Immature natural killer cell (primary cell): ENCODE measurements around the gene SLC8A1. TPM values are rescaled to one million over a fixed set of nuclear protein-coding genes. Genes with fewer than 3 reads are reported as not detected.

Experiments
- DNase-seq, 3 donors: peaks; one replicate each; pipeline ENCODE4 v3.0.0; 2022; ENCODE audit warnings: mixed read lengths in 1 of 3
- H3K27ac Mint-ChIP-seq, 6 donors: one replicate each; pipeline ENCODE4 v1.8.0; 2020; ENCODE audit warnings: mixed read lengths in 6 of 6, mild to moderate bottlenecking in 5 of 6, inconsistent platforms in 4 of 6, moderate library complexity in 3 of 6
- H3K27me3 Mint-ChIP-seq, 3 donors: one replicate each; pipeline ENCODE4 v1.8.0; 2020 to 2021; ENCODE audit warnings: low read depth in 3 of 3, mild to moderate bottlenecking in 3 of 3, mixed read lengths in 3 of 3, moderate library complexity in 3 of 3, inconsistent platforms in 1 of 3
- H3K36me3 Mint-ChIP-seq, 3 donors: one replicate each; pipeline ENCODE4 v1.8.0; 2020; ENCODE audit warnings: mixed read lengths in 3 of 3, inconsistent platforms in 2 of 3, mild to moderate bottlenecking in 2 of 3
- H3K4me1 Mint-ChIP-seq, 2 donors: one replicate each; pipeline ENCODE4 v1.8.0; 2020; ENCODE audit warnings: inconsistent platforms in 2 of 2, mild to moderate bottlenecking in 2 of 2, mixed read lengths in 2 of 2, moderate library complexity in 1 of 2
- H3K4me3 Mint-ChIP-seq, 5 donors: one replicate each; pipeline ENCODE4 v1.8.0; 2020; ENCODE audit warnings: mild to moderate bottlenecking in 5 of 5, mixed read lengths in 5 of 5, inconsistent platforms in 3 of 5, moderate library complexity in 3 of 5
- H3K9me3 Mint-ChIP-seq, 6 donors: one replicate each; pipeline ENCODE4 v1.8.0; 2020; ENCODE audit warnings: mild to moderate bottlenecking in 6 of 6, mixed read lengths in 6 of 6, inconsistent platforms in 4 of 6, moderate library complexity in 3 of 6
- polyA plus RNA-seq, 3 donors: library from polyadenylated mRNA; unstranded; fragments of 300-500 nt; fragmentation: Illumina TruSeq; gene quantifications; one replicate each; pipeline ENCODE4 v1.2.3, GENCODE V29; 2021

SLC8A1 gene
- polyA plus RNA-seq, 3 donors from 2014 or later = 0.01 to 0.34 (median 0.11) TPM

DNA sequence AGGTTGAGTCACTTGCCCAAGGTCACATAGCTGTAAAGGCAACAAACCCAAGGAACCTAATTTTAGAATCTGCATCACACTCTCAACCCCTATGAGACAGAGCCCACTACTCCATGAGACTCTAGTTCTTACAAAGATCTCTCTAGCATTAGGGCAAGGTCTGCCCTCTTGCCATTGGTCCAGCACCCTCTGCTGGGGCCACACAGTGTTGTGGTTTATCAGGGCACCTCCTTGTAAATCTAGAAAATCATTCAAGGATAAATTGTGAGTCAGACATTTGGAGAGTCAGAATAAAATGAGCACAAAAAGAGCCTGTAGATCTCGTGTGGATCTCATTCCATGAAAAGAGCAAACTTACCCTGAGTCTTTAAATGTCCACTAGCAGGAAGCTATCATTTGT is 91.2 kb downstream of the SLC8A1 start:
- no peak for DNase-seq
- no peak overlapping the region for H3K27ac Mint-ChIP-seq

DNA sequence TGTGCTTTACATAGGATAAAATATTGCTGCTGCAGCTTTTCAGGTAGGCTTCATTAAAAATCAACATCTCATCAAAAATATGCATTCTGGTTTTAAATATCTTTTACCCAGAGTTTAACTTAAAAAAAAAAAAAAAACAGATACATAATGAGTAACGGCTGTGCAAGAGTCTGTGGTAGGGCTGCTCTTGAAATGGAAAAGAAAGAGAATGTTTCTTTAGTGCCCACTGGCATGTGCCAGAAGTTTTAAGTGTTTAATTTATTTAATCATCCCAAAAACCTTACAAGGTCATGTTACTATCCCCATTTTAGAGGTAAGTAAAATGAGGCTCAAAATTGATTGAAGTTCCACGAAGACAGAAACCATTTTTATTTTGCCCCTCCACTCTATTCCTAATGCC is 92.1 kb downstream of the SLC8A1 start:
- no peaks in the 10 kb centered on the region for H3K36me3 Mint-ChIP-seq
- H3K4me3 Mint-ChIP-seq = no peak overlapping the region
- H3K27me3 Mint-ChIP-seq = peaks cover 0 to 1% (median 0%) of the 10 kb centered on the region in 3 donors
- H3K27ac Mint-ChIP-seq = no peak overlapping the region
- H3K9me3 Mint-ChIP-seq = peaks cover 0 to 15% (median 5%) of the 10 kb centered on the region in 6 donors
- H3K4me1 Mint-ChIP-seq = peaks cover 0 to 8% of the 10 kb centered on the region in 2 donors
- no peak for DNase-seq

More for the DNA sequence above, 91.2 kb downstream of the SLC8A1 start:
- no peak overlapping the region for H3K4me3 Mint-ChIP-seq
- peaks cover 0 to 1% (median 0%) of the 10 kb centered on the region in 3 donors for H3K27me3 Mint-ChIP-seq
- H3K9me3 Mint-ChIP-seq = peaks cover 0 to 15% (median 5%) of the 10 kb centered on the region in 6 donors
- H3K4me1 Mint-ChIP-seq = peaks cover 2 to 10% of the 10 kb centered on the region in 2 donors
- H3K36me3 Mint-ChIP-seq = no peaks in the 10 kb centered on the region

DNA sequence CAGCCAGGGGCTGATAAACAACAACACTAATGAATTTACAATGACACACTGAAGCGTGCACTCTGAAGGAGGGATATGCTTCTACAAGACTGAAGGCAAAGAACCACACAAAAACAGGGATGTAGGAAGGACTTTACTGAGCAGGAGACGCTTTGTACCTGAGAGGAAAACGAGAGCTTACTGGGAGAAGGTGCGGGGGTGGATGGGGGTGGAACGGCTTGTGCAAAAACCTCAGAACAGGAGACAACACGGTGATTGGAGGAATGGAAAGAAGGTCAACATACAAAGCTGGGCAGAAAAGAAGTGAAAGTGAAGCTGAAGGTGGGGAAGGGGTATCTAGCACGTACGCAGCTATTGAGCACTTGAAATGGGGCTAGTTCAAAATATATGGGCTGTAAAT is 93.1 kb downstream of the SLC8A1 start:
- H3K9me3 Mint-ChIP-seq = peaks cover 0 to 16% (median 5%) of the 10 kb centered on the region in 6 donors
- no peak for DNase-seq
- no peak overlapping the region for H3K27ac Mint-ChIP-seq
- no peak overlapping the region for H3K4me3 Mint-ChIP-seq
- H3K4me1 Mint-ChIP-seq = no peaks in the 10 kb centered on the region
- no peaks in the 10 kb centered on the region for H3K36me3 Mint-ChIP-seq
- peaks cover 0 to 1% (median 0%) of the 10 kb centered on the region in 3 donors for H3K27me3 Mint-ChIP-seq

DNA sequence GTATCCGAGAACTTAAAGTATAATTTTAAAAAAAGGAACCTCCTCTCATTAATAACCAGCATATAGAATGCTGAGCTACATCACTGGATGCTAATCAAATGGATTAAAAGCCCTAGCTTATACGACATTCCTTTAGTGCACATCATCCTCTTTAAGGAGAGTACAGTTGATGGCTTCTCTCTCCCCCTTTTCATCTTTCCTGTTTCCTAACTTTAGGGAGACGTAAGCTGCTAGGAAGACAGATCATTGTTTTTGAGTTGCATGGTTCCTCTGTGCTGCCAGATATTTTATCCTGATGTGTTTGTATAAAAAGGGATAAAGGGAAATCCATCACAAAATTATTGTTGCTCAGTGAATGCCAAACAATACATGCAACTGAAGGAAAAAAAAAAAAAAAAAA is 94.2 kb downstream of the SLC8A1 start:
- Mint-ChIP-seq H3K27me3 (peaks cover 0 to 1% (median 0%) of the 10 kb centered on the region in 3 donors), H3K27ac (no peak overlapping the region), H3K9me3 (peaks cover 0 to 16% (median 7%) of the 10 kb centered on the region in 6 donors), H3K4me1 (no peaks in the 10 kb centered on the region), H3K4me3 (no peak overlapping the region), H3K36me3 (no peaks in the 10 kb centered on the region)
- no peak for DNase-seq

DNA sequence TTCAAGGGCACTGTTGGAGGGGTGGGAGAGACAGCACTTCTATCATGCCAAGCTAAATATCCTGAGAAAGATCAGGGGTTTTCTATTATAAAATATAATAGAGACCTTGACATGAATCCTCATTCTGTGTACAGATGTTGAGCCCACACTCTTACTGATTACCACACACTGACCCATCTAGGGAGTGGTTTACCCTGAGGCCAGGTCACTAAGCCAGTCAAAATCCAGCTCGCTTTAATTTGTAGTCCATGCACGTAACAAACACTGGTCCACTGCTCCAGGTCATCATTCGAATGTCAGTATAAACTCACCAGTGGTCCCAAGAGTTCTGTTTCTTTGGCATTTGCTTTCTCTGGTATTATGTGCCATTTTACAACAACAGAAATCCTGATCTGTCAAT is 96.4 kb downstream of the SLC8A1 start:
- DNase-seq = no peak
- H3K27me3 Mint-ChIP-seq = peaks cover 0 to 1% (median 1%) of the 10 kb centered on the region in 3 donors
- H3K4me3 Mint-ChIP-seq = no peak overlapping the region
- no peaks in the 10 kb centered on the region for H3K36me3 Mint-ChIP-seq
- H3K9me3 Mint-ChIP-seq = peaks cover 0 to 16% (median 6%) of the 10 kb centered on the region in 6 donors
- H3K27ac Mint-ChIP-seq = no peak overlapping the region
- H3K4me1 Mint-ChIP-seq = no peaks in the 10 kb centered on the region

DNA sequence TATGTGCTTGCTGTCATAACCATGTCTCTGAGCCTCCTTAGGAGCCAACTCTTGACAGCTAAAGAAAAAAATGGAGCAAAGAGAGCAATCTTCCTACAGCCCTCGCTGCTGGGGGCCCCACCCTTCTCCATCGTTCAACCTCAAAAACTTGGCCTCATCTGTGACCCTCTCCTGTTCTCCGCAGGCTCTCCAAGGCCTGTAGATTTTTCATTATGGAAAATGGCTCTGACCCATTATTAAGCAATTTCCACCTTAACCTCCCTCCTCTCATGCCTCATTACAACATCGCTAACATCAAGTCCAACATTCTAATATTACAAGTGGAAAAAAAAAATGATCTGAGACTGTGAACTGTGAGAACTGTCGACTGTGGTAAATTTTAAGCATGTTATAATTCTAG is 98.7 kb downstream of the SLC8A1 start:
- H3K27ac Mint-ChIP-seq = no peak overlapping the region
- DNase-seq = no peak
- no peaks in the 10 kb centered on the region for H3K36me3 Mint-ChIP-seq
- peaks cover 0 to 1% (median 0%) of the 10 kb centered on the region in 3 donors for H3K27me3 Mint-ChIP-seq
- no peak overlapping the region for H3K4me3 Mint-ChIP-seq
- H3K4me1 Mint-ChIP-seq = no peaks in the 10 kb centered on the region
- H3K9me3 Mint-ChIP-seq = peaks cover 0 to 16% (median 6%) of the 10 kb centered on the region in 6 donors

DNA sequence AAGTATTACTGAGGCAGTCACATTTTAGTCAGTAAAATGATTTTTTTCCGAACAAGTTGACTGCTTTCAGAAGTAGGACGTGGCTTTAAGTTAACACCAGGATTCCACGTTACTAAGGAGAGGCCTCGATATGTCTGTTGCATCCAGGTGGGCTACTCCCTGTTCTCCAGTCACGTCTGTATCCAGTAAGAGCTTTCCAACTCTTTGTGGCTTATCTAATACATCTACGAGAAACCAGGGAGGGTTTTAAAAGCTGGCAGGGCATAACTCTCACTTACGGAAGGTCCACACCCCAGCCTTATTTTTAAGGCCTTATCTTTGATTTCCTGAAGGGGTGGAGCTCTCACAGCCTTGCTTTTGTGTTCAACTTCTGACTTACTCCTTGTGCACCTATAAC is 99.2 kb downstream of the SLC8A1 start:
- H3K9me3 Mint-ChIP-seq = peaks cover 0 to 16% (median 6%) of the 10 kb centered on the region in 6 donors
- H3K36me3 Mint-ChIP-seq = no peaks in the 10 kb centered on the region
- no peak overlapping the region for H3K27ac Mint-ChIP-seq
- H3K27me3 Mint-ChIP-seq = peaks cover 0 to 1% (median 0%) of the 10 kb centered on the region in 3 donors
- H3K4me3 Mint-ChIP-seq = no peak overlapping the region
- no peaks in the 10 kb centered on the region for H3K4me1 Mint-ChIP-seq
- DNase-seq = no peak

DNA sequence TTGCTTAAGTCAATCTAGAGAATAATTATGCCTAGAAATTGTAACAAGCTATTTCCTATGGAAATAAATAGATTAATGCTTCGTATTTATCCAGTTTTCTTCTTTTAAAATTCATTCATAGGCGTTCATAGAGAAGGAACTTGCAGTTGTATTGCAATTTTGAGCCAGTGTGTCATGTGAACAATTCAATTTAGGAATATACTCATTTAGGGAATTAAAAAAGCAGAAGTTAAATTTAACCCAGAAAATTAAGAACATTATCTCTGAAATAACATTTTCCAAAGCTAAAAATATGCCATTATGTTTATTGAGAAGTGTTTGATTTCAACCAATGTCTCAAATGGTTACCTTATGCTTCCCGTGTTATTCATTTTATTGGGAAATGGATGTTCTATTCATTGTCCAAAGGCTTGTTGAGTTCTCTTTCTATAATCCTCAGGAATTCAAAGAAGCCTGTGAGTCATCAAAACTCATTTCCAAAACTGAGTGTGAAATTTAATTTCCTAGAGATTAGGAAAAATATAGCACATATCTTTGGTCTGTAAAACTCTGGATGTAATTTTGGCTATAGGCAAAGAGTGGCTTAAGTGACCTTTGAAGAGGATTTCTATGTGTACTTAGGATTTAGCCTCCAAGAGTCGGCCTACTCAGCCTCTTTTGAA is 99.7 kb downstream of the SLC8A1 start:
- no peak for DNase-seq
- no peak overlapping the region for H3K4me3 Mint-ChIP-seq
- peaks cover 0 to 16% (median 6%) of the 10 kb centered on the region in 6 donors for H3K9me3 Mint-ChIP-seq
- H3K36me3 Mint-ChIP-seq = no peaks in the 10 kb centered on the region
- peaks cover 0 to 1% (median 0%) of the 10 kb centered on the region in 3 donors for H3K27me3 Mint-ChIP-seq
- H3K4me1 Mint-ChIP-seq = no peaks in the 10 kb centered on the region
- no peak overlapping the region for H3K27ac Mint-ChIP-seq

DNA sequence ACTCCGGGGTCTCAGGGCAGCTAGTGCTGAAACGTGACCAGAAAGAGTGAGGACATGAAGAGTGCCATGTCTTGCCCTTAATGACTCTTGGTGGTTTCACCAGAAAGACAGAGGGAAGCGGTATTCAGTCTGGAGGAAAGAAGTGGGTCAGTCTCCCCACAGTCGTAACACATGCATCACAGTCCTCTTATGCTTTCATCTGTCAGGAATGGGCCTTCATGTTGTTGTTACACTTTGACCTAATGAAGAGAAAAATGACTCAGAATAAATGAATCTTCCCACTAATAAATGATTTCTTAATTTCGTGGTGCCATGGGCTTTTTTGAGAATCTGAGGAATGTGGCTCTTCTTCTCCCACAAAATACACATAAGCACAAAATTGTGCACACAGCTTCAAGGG is 103.2 kb downstream of the SLC8A1 start:
- H3K9me3 Mint-ChIP-seq = peaks cover 0 to 9% (median 2%) of the 10 kb centered on the region in 6 donors
- DNase-seq = no peak
- H3K36me3 Mint-ChIP-seq = no peaks in the 10 kb centered on the region

DNA sequence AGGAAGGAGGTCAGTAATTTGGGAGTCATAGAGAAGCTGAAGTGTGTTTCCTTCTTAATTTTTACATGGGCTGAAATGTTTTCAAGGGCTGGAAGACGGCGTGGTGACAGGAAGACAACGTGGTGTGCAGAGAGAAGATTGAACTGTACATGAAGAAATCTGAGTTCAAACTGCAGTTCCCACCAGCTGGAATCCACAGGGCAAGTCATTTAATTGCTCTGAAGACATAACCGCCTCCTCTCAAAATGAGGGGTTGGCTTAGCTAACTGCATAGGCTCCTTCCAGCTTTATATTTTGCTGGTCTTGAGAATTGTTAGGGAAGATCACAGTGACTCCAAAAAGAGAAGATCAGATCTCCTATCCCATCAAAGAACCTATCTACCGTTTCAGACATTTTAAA is 103.9 kb downstream of the SLC8A1 start:
- no peaks in the 10 kb centered on the region for H3K36me3 Mint-ChIP-seq
- no peak overlapping the region for H3K4me3 Mint-ChIP-seq
- no peak for DNase-seq
- peaks cover 0 to 9% (median 2%) of the 10 kb centered on the region in 6 donors for H3K9me3 Mint-ChIP-seq
- H3K4me1 Mint-ChIP-seq = no peaks in the 10 kb centered on the region
- peaks cover 0 to 2% (median 1%) of the 10 kb centered on the region in 3 donors for H3K27me3 Mint-ChIP-seq
- H3K27ac Mint-ChIP-seq = no peak overlapping the region

More for the DNA sequence above, 103.2 kb downstream of the SLC8A1 start:
- peaks cover 0 to 2% (median 1%) of the 10 kb centered on the region in 3 donors for H3K27me3 Mint-ChIP-seq
- H3K4me3 Mint-ChIP-seq = no peak overlapping the region
- H3K27ac Mint-ChIP-seq = no peak overlapping the region
- no peaks in the 10 kb centered on the region for H3K4me1 Mint-ChIP-seq

DNA sequence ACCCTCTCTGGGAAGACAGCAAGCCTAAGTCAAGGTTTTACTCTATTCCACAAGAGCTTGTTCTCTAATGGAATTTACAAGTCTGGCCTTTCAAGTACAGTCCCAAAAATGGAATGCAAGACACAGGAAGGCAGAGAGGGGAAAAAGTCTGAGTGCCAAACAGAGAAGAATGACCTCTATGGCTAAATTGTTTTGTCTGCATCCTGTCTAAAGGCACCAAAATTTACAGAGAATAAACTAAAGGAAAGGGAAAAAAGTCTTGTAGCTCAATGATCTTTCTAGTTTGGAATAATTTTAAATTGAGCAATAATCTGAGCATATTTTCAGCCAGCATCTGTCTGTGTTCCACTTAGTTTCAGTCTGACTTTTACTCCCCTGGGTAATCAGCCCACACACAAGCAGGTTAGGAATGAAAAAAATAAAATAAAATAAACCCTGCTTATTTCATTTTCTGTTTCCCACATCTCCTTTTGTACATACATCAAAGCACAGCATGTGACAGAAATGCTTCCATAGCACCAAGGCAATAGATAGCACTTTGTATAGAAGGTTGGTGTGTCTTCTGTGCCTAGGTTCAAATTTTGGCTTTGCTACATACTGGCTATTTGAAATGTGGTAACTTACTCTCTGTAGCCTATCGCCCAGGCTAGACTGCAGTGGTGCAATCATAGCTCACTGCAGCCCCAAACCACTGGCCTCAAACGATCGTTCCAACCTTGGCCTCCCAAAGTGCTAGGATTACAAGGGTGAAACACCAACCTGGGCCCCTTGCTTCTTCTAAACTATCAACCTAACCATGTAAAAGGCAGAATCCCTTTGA is 105.1 kb downstream of the SLC8A1 start:
- Mint-ChIP-seq H3K36me3 (no peaks in the 10 kb centered on the region), H3K9me3 (peaks cover 0 to 9% (median 2%) of the 10 kb centered on the region in 6 donors), H3K27me3 (peaks cover 0 to 2% (median 2%) of the 10 kb centered on the region in 3 donors), H3K27ac (no peak overlapping the region), H3K4me1 (no peaks in the 10 kb centered on the region), H3K4me3 (no peak overlapping the region)
- DNase-seq = no peak

DNA sequence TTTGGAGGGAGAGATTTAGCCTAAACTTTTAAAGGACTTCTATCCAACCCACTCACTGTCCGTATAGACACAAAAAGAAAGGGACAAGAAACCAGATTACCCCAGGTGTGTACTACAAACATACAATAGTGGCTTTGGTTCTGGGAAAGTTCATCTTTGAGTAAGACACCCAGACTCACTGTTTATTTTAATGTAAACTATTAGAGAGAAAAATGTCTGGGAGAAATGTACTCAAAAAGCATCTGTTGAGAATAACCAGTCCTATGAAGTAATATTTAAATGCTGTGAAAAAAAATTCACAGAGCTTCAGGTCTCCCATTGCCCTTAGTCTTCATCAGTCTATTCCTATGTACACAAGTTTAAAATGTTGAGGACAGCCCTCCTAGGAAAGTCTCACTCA is 107.5 kb downstream of the SLC8A1 start:
- DNase-seq = no peak
- Mint-ChIP-seq H3K4me3 (no peak overlapping the region), H3K27ac (no peak overlapping the region), H3K4me1 (no peaks in the 10 kb centered on the region), H3K36me3 (no peaks in the 10 kb centered on the region), H3K9me3 (peaks cover 0 to 9% (median 2%) of the 10 kb centered on the region in 6 donors), H3K27me3 (peaks cover 0 to 2% (median 1%) of the 10 kb centered on the region in 3 donors)

DNA sequence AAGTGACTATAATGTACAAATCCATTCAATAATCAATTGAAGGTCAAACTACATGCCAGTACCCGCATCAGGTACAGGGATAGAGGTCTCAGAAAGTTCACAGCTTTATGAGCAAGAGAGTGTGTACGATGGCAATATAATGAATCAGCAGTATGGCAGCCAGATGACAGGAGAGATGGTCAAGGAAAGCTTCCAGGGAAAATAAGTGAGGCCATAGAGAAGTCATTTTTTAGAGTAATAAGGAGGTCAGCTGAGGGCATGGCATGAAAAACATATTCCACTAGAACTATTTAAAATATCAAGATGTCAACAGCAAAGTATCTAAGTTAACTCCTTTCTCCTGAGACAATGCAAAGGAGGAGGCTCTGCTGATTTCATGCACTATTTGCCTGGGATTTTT is 108.0 kb downstream of the SLC8A1 start:
- no peaks in the 10 kb centered on the region for H3K36me3 Mint-ChIP-seq
- DNase-seq = no peak
- H3K4me3 Mint-ChIP-seq = no peak overlapping the region
- H3K27ac Mint-ChIP-seq = no peak overlapping the region
- peaks cover 0 to 3% (median 2%) of the 10 kb centered on the region in 3 donors for H3K27me3 Mint-ChIP-seq
- peaks cover 0 to 7% (median 2%) of the 10 kb centered on the region in 6 donors for H3K9me3 Mint-ChIP-seq
- H3K4me1 Mint-ChIP-seq = no peaks in the 10 kb centered on the region

DNA sequence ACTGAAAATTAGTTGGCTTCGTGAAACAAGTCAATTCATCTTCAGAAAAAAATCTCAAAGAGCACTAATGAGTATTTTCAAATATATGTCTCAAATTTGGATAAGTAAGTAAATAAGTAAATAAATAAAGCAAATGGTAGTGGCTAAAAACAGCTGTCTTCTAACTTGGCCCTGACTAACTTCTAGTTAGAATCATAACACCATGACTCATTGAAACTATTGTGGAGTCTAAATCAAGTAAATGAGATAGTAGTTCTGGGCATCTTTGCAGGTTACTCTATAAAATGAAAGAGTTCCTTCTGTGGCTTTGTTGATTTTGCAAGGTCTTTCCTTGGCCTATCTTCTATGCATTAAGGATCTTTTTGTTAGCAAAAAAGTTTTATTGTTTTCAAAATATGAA is 110.7 kb downstream of the SLC8A1 start:
- DNase-seq = no peak
- H3K9me3 Mint-ChIP-seq = peaks cover 0 to 2% (median under 1%) of the 10 kb centered on the region in 6 donors
- no peak overlapping the region for H3K27ac Mint-ChIP-seq
- no peak overlapping the region for H3K4me3 Mint-ChIP-seq
- H3K36me3 Mint-ChIP-seq = no peaks in the 10 kb centered on the region
- peaks cover 0 to 3% (median 2%) of the 10 kb centered on the region in 3 donors for H3K27me3 Mint-ChIP-seq
- no peaks in the 10 kb centered on the region for H3K4me1 Mint-ChIP-seq
